OCI-M1 (cell line): ENCODE measurements around the gene MOXD1.
"Not testable (repeated sequence)": the region's sequence is repeated elsewhere in the genome, so short reads cannot be mapped to it uniquely, and the experiment has no call there.

ENCODE experiments used
- DNase-seq: peaks from one replicate; lab custom pipeline; 2025; lab: John Stamatoyannopoulos, UW

The MOXD1 gene

GRCh38 chr6:132354517-132355167 lies 46.6 kb downstream of the MOXD1 start:
- DNase-seq, result peak; percentile 82

- not testable (repeated sequence) for DNase-seq
These were observed 49.3 kb downstream of the MOXD1 start for GRCh38 chr6:132351986-132352385.

DNA sequence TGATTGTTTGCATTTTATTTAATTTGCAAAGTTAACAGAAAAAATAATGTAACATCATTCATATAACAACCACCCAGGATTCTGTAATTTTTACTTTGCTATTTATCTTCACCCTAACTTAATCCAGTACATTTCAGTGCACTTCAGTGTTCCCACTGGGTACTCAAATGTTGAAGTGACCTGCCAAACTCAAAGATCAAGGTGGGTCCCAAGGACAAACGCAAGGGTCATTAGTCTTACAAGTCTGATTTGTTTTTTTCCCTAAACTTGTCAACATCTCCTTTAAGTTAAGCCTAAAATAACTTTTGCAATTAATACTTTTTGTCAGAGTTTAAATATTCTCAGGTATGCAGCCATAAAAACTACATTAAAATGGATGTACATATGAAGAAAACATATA lies 53.0 kb downstream of the MOXD1 start:
- no peak for DNase-seq

DNA sequence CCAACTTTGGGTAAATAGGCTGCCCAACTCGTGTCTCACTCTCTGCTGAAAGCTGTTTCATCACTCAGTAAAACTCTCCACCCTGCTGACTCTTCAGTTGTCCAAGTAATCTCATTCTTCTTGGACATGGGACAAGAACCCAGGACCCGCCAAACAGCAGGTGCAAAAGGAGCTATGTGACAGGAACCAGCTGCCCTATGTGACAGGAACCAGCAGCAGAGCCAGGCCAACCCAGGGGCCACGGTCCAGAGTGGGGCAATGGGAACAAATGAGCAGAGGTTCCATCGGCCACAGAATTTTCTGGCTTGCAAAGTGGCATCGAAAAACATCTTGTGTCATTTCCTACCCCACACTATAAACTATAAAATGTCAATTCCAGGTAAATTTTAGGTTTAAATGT lies 56.5 kb downstream of the MOXD1 start:
- DNase-seq, result no peak

DNA sequence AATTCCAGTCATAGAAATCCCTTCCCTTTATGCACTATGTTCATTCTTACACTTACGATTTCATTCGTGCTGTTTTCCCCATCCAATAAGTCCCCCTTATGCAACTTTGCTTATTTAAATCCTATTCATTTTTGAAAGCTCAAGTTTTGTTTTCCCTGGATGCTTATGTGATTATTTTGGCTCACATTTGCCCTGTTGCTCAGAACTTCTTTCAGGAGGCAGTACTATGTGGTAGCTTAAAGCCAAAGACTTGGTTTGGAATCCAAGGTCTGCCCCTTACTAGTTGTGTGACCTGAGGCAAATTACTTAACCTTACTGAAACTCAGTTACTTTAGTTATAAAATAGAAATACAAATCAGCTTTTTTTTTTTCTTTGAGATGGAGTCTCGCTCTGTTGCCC lies 59.6 kb downstream of the MOXD1 start:
- no peak for DNase-seq

- DNase-seq, result no peak
These were observed 66.8 kb downstream of the MOXD1 start for GRCh38 chr6:132334521-132334885.

GRCh38 chr6:132333639-132334520 lies 67.4 kb downstream of the MOXD1 start:
- no peak for DNase-seq

GRCh38 chr6:132330759-132331158 lies 70.5 kb downstream of the MOXD1 start:
- DNase-seq, result no peak

DNA sequence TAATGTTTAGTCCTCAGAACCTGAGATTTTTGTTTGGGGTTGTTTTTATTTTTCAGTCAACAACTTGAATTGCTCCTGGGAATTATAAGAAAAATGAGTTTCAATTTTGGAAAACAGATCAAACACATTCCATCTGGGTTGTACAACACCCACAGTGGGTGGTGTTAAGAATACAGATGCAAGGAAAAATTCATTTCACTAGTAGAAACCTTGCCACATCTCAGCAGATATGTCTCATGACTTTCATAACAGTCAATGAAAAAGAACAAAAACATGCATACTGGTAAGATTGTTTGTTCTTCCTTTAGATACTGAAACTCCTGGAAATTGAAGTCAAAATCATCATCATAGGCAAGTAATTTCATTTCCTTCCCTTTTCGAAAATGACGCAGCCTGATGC lies 78.9 kb downstream of the MOXD1 start:
- no peak for DNase-seq

DNA sequence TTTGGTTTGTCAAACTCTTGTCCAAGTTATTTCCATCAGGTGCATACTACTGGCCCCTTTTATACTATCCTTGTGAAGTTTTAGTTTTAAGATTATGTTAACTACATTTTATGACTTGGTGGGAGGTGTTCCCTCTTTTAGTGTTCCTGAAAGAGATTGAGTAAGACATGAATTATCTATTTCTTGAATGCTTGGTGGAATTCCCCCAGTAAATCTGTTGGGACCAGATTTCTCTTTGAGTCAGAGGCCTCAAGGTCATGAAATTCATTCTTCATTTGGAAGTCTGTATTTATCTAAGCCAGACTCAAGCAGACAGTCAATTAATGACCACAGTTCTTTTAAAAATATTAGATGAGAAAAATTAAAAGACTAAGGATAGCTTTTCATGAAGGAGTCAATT lies 81.3 kb downstream of the MOXD1 start:
- DNase-seq, result no peak

DNA sequence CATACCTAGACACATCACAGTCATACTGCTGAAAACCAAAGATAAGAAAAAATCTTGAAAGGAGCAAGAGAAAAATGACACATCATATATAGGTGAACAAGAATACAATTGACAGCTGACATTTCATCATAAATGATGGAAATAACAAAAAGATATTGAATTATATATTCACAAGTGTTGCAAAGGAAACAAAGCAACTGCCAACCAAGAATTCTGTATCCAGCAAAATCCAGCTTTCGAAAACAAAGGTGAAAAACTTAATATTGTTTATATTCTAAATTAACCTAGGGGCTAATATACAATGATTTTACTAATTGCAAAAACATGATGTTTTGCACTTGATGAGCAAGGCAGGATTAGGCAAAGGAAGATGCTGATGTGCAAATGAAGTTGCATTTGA lies 84.3 kb downstream of the MOXD1 start:
- DNase-seq, result no peak

DNA sequence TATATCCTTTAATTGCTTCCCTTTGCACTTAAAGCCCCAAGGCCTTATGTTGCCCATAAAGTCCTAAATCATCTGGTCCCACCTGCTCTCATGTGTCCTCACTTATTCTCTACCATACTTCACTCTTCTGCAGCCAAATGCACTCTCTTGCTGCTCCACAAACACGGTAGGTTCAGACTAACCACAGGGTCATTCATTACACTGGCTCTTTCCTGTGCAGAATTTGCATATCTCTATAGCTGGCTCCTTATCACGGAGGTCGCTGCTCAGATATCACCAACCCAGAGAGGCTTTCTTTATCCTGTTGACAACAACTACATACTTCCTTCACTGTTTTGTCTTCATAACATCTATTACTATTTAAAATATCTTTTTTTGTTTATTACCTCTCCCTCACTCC lies 86.8 kb downstream of the MOXD1 start:
- peak; percentile 10 for DNase-seq

DNA sequence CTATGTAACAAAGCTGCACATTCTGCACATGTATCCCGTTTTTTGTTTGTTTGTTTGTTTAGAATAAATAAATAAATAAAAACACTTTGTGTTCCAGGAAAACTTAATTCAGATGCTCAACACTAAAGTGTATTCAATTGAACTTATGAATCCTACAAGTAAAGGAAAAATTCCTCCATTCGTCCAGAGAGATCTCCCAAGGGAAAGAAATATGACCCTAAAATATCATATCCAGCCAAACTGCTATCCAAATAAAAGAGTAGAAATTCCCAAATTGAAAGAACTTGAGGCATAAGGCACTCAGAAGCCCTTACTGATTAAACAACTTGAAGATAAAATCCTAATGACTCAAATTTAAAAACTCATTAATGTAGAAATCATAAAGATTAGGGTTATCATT lies 90.4 kb downstream of the MOXD1 start:
- no peak for DNase-seq

- not testable (repeated sequence) for DNase-seq
These were observed 91.1 kb downstream of the MOXD1 start for GRCh38 chr6:132310151-132310550.

- no peak for DNase-seq
These were observed 96.4 kb downstream of the MOXD1 start for GRCh38 chr6:132304891-132305305.

GRCh38 chr6:132300323-132300949 lies 100.8 kb downstream of the MOXD1 start:
- DNase-seq, result peak; percentile 71

GRCh38 chr6:132298344-132298949 lies 102.8 kb downstream of the MOXD1 start:
- DNase-seq, result peak; percentile 78

DNA sequence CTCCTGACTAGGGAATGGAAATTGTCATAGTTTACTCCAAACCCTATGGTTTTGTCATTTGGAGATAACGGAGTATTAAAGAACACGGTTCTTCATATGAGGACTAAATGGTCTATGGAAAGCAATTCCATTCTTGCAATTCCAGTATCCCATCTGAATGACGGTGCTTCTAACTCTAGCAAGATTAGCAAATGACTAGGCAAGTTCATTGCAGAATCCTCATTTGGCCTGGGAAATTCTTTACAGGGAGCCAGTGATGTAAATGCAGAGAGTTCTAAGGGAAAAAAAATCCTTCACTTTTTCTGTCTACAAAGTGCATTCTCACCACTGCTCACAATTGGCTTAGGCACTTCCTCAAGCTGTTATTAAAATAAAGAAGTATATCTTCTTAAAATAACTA lies 111.5 kb downstream of the MOXD1 start:
- no peak for DNase-seq

- no peak for DNase-seq
These were observed 114.2 kb downstream of the MOXD1 start for GRCh38 chr6:132287101-132287500.

DNA sequence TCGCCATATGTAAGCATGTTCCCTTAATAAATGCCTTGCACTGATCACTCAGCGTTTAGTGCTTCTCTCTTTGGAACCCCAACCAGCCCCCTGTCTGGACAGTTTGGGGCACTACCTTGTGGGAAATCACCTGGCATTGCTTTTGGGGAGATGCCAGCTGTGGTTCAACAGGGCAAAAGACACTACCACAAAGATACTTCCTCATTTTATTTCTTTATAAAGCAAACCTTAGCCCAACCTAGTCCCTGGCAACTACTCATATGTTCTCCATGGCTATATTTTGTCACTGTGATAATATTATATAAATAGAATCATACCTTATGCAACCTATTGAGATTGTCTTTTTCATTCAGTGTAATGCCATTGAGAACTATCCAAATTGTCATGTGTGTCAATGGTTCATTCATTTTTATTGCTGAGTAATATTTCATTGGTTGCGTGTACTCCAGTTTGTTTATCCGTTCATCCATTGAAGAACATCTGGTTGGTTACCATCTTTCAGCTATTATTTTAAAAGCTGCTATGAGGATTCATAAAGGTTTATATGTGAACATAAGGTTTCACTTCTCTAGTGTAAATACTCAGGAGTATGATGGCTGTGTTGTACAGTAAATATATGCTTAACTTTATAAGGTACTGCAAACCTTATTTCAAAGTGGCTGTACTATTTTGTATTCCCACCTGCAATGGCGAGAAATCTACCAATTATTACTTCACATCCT lies 114.8 kb downstream of the MOXD1 start:
- DNase-seq, result no peak

- DNase-seq, result no peak
These were observed 116.1 kb downstream of the MOXD1 start for GRCh38 chr6:132285004-132285780.
